DND-41 (cell line): ENCODE data around the gene GGA2.

Experiments
- EZH2 ChIP-seq: IDR thresholded peaks from 3 replicates; pipeline ENCODE4 v1.6.1; 2012; ENCODE audit warnings: borderline replicate concordance, low read depth, mild to moderate bottlenecking, moderate library complexity, low read length, inconsistent platforms; ENCODE audit not compliant: severe bottlenecking
- TF ChIP-seq, protein P1 (sequence below): IDR thresholded peaks from 2 replicates; pipeline ENCODE4 v1.5.1; 2012; ENCODE audit warnings: borderline replicate concordance, low read length, moderate library complexity, mild to moderate bottlenecking; ENCODE audit not compliant: poor library complexity, severe bottlenecking; ENCODE audit errors: extremely low read depth

GRCh38 chr16:23521965-23522364 lies 11.7 kb upstream of the GGA2 start:
- TF ChIP-seq, protein P1, sequence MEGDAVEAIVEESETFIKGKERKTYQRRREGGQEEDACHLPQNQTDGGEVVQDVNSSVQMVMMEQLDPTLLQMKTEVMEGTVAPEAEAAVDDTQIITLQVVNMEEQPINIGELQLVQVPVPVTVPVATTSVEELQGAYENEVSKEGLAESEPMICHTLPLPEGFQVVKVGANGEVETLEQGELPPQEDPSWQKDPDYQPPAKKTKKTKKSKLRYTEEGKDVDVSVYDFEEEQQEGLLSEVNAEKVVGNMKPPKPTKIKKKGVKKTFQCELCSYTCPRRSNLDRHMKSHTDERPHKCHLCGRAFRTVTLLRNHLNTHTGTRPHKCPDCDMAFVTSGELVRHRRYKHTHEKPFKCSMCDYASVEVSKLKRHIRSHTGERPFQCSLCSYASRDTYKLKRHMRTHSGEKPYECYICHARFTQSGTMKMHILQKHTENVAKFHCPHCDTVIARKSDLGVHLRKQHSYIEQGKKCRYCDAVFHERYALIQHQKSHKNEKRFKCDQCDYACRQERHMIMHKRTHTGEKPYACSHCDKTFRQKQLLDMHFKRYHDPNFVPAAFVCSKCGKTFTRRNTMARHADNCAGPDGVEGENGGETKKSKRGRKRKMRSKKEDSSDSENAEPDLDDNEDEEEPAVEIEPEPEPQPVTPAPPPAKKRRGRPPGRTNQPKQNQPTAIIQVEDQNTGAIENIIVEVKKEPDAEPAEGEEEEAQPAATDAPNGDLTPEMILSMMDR, result no peak
- TF ChIP-seq EZH2, result no peak
